Stimulated activated CD8-positive, alpha-beta memory T cell treated with anti-CD3 and anti-CD28 coated beads, Interleukin-2, amount 100 ng/mL, for 48 hours (primary cell): ENCODE data around the gene MARCO.

ENCODE experiments used
- DNase-seq, 2 donors: peaks; one replicate each; pipeline ENCODE4 v3.0.0-alpha.2; 2020; ENCODE audit warnings: low read depth in 2 of 2

Gene MARCO

GRCh38 chr2:119040730-119041129, 98.7 kb downstream of the MARCO start:
- no peak for DNase-seq
